Ascending aorta (tissue), 2 donors: ENCODE measurements around the gene OGFOD2. TPM values are rescaled to one million over a fixed set of nuclear protein-coding genes. Genes with fewer than 3 reads are reported as not detected.

Experiments
- DNase-seq, 2 donors: peaks; one replicate each; pipeline ENCODE4 v3.0.0-alpha.2; 2019; ENCODE audit warnings: low spot score in 2 of 2
- H3K27ac ChIP-seq, 2 donors: fragments of 200-600 bp; sonication (generic); one replicate each; pipeline ENCODE4 v1.5.1; 2016 to 2017; ENCODE audit warnings: mild to moderate bottlenecking in 1 of 2
- H3K27me3 ChIP-seq: fragments of 200-600 bp; sonication (generic); one replicate; pipeline ENCODE4 v1.5.1; 2017
- H3K36me3 ChIP-seq, 2 donors: fragments of 200-600 bp; sonication (generic); one replicate each; pipeline ENCODE4 v1.5.1; 2016
- H3K4me1 ChIP-seq, 2 donors: fragments of 200-600 bp; sonication (generic); one replicate each; pipeline ENCODE4 v1.5.1; 2016 to 2017; ENCODE audit warnings: mild to moderate bottlenecking in 1 of 2
- H3K4me3 ChIP-seq, 2 donors: fragments of 200-600 bp; sonication (generic); one replicate each; pipeline ENCODE4 v1.5.1; 2016 to 2017; ENCODE audit warnings: mild to moderate bottlenecking in 1 of 2
- H3K9me3 ChIP-seq, 2 donors: fragments of 200-600 bp; sonication (generic); one replicate each; pipeline ENCODE4 v1.5.1; 2016
- CTCF ChIP-seq, 3 experiments: fragments of 200-600 bp in 2 of 3; fragments of 450-650 bp in 1 of 3; sonication (generic) in 2 of 3; IDR thresholded peaks; one replicate each; pipeline ENCODE4 v1.5.1; 2016 to 2019; ENCODE audit warnings: antibody characterized with exemption in 3 of 3, mild to moderate bottlenecking in 1 of 3, moderate library complexity in 1 of 3
- intact Hi-C: fragments of 100-400 bp; cut with DNase I; formaldehyde crosslinking; loops from one replicate; pipeline ENCODE4 v1.15.1; 2023
- total RNA-seq: library from RNA; depleted of rRNA; stranded (reverse); fragments of >200 nt; gene quantifications from one replicate; pipeline ENCODE4 v1.1.0, GENCODE V29; 2016

OGFOD2 gene
- total RNA-seq, 1 donor from 2014 or later = 19.6 TPM

GRCh38 chr12:122942637-122943036 is 32.4 kb upstream of the OGFOD2 start:
- H3K27me3 ChIP-seq = no peaks in the 10 kb centered on the region
- peak overlapping the region in 1 of 2 donors; percentile 27 for H3K27ac ChIP-seq
- TF ChIP-seq CTCF (IDR thresholded peaks at IDR 0.05) = no peak
- peaks cover 0 to 19% of the 10 kb centered on the region in 2 donors for H3K4me1 ChIP-seq
- DNase-seq = no peak
- intact Hi-C loops = no loop called here
- peaks cover 3 to 6% of the 10 kb centered on the region in 2 donors for H3K36me3 ChIP-seq
- H3K9me3 ChIP-seq = no peaks in the 10 kb centered on the region
- no peak overlapping the region for H3K4me3 ChIP-seq

- no peak for TF ChIP-seq CTCF (IDR thresholded peaks at IDR 0.05)
- DNase-seq = no peak
- H3K27me3 ChIP-seq = no peaks in the 10 kb centered on the region
- H3K4me3 ChIP-seq = no peak overlapping the region
- H3K27ac ChIP-seq = peak overlapping the region in 1 of 2 donors; percentile 27
- intact Hi-C loops = no loop called here
- peaks cover 0 to 19% of the 10 kb centered on the region in 2 donors for H3K4me1 ChIP-seq
- no peaks in the 10 kb centered on the region for H3K9me3 ChIP-seq
- peaks cover 0 to 5% of the 10 kb centered on the region in 2 donors for H3K36me3 ChIP-seq
These were observed 31.8 kb upstream of the OGFOD2 start for GRCh38 chr12:122943196-122943595.

- peak overlapping the region in 1 of 2 donors; percentile 15 for H3K27ac ChIP-seq
- peaks cover 0 to 19% of the 10 kb centered on the region in 2 donors for H3K4me1 ChIP-seq
- DNase-seq = no peak
- no peaks in the 10 kb centered on the region for H3K9me3 ChIP-seq
- intact Hi-C loops = no loop called here
- H3K27me3 ChIP-seq = no peaks in the 10 kb centered on the region
- no peak for TF ChIP-seq CTCF (IDR thresholded peaks at IDR 0.05)
- peaks cover 0 to 2% of the 10 kb centered on the region in 2 donors for H3K36me3 ChIP-seq
- H3K4me3 ChIP-seq = no peak overlapping the region
These were observed 30.1 kb upstream of the OGFOD2 start for GRCh38 chr12:122944605-122945592.

- Histone ChIP-seq H3K4me3 (no peak overlapping the region), H3K4me1 (peaks cover 0 to 13% of the 10 kb centered on the region in 2 donors), H3K9me3 (no peaks in the 10 kb centered on the region), H3K36me3 (no peaks in the 10 kb centered on the region), H3K27ac (peak overlapping the region; percentile 75 to 82), H3K27me3 (no peaks in the 10 kb centered on the region)
- peak; percentile 94 to 96 for DNase-seq
- TF ChIP-seq CTCF (IDR thresholded peaks at IDR 0.05) = peak in 2 of 3 experiments; percentile 32 to 42
- intact Hi-C loops = loop anchor here (2.0 kb wide), 1 partner anchor 50 kb away; the partner anchor contains the start of gene VPS37B
These were observed 28.2 kb upstream of the OGFOD2 start for GRCh38 chr12:122946690-122947341.

- no peaks in the 10 kb centered on the region for H3K27me3 ChIP-seq
- no peak for DNase-seq
- peak in 2 of 3 experiments; percentile 4 to 24 for TF ChIP-seq CTCF (IDR thresholded peaks at IDR 0.05)
These were observed 27.7 kb upstream of the OGFOD2 start for GRCh38 chr12:122947352-122947792.

More at GRCh38 chr12:122947352-122947792, 27.7 kb upstream of the OGFOD2 start:
- Histone ChIP-seq H3K4me3 (no peak overlapping the region), H3K9me3 (no peaks in the 10 kb centered on the region), H3K4me1 (peaks cover 0 to 13% of the 10 kb centered on the region in 2 donors), H3K36me3 (no peaks in the 10 kb centered on the region), H3K27ac (peak overlapping the region; percentile 75 to 82)
- intact Hi-C loops = loop anchor here (2.0 kb wide), 1 partner anchor 51 kb away; the partner anchor contains the start of gene VPS37B
